ENCODE measurements around the gene TBXAS1.

TBXAS1 gene

GRCh38 chr7:139829025-139829774, at the start of gene TBXAS1:
TBXAS1 (plus strand) TSS chr7:139829264; CDS start chr7:139829391, 127 bp downstream.
- DNase-seq (ENCODE audit: insufficient read length, low spot score) (no peak), FAIRE-seq (no peak)

GRCh38 chr7:139782932-139783331, 46.1 kb upstream of the TBXAS1 start:
- DNase-seq (ENCODE audit: insufficient read length, low spot score) = no peak
- FAIRE-seq = no peak

- no peak for FAIRE-seq
- no peak for DNase-seq (ENCODE audit: insufficient read length, low spot score)
Measured at GRCh38 chr7:139783647-139784385, 45.2 kb upstream of the TBXAS1 start.

GRCh38 chr7:139784648-139785047, 44.4 kb upstream of the TBXAS1 start:
- FAIRE-seq (no peak), DNase-seq (ENCODE audit: insufficient read length, low spot score) (no peak)

- FAIRE-seq (no peak), DNase-seq (ENCODE audit: insufficient read length, low spot score) (no peak)
Measured at GRCh38 chr7:139791316-139791715, 37.7 kb upstream of the TBXAS1 start.

GRCh38 chr7:139797607-139798006, 31.5 kb upstream of the TBXAS1 start:
- no peak for FAIRE-seq

GRCh38 chr7:139798221-139798620, 30.8 kb upstream of the TBXAS1 start:
- FAIRE-seq (no peak), DNase-seq (ENCODE audit: insufficient read length, low spot score) (no peak)

More at GRCh38 chr7:139797607-139798006, 31.5 kb upstream of the TBXAS1 start:
- DNase-seq (ENCODE audit: insufficient read length, low spot score) = no peak

- no peak for DNase-seq (ENCODE audit: insufficient read length, low spot score)
- FAIRE-seq = no peak
Measured at GRCh38 chr7:139798892-139799291, 30.2 kb upstream of the TBXAS1 start.

- DNase-seq (ENCODE audit: insufficient read length, low spot score) (no peak), FAIRE-seq (no peak)
Measured at GRCh38 chr7:139799586-139799985, 29.5 kb upstream of the TBXAS1 start.

- FAIRE-seq = no peak
Measured at GRCh38 chr7:139804571-139804970, 24.5 kb upstream of the TBXAS1 start.

GRCh38 chr7:139807009-139807408, 22.1 kb upstream of the TBXAS1 start:
- DNase-seq (ENCODE audit: insufficient read length, low spot score) (no peak), FAIRE-seq (no peak)

More at GRCh38 chr7:139804571-139804970, 24.5 kb upstream of the TBXAS1 start:
- no peak for DNase-seq (ENCODE audit: insufficient read length, low spot score)

GRCh38 chr7:139808427-139808826, 20.6 kb upstream of the TBXAS1 start:
- DNase-seq (ENCODE audit: insufficient read length, low spot score) (no peak), FAIRE-seq (no peak)

- FAIRE-seq = no peak
- DNase-seq (ENCODE audit: insufficient read length, low spot score) = no peak
Measured at GRCh38 chr7:139808846-139809442, 20.1 kb upstream of the TBXAS1 start.

GRCh38 chr7:139811066-139811465, 18.0 kb upstream of the TBXAS1 start:
- FAIRE-seq (no peak), DNase-seq (ENCODE audit: insufficient read length, low spot score) (no peak)

- FAIRE-seq (no peak), DNase-seq (ENCODE audit: insufficient read length, low spot score) (no peak)
Measured at GRCh38 chr7:139813151-139813550, 15.9 kb upstream of the TBXAS1 start.

- no peak for DNase-seq (ENCODE audit: insufficient read length, low spot score)
- no peak for FAIRE-seq
Measured at GRCh38 chr7:139813689-139814088, 15.4 kb upstream of the TBXAS1 start.

GRCh38 chr7:139817249-139817648, 11.8 kb upstream of the TBXAS1 start:
- FAIRE-seq (no peak), DNase-seq (ENCODE audit: insufficient read length, low spot score) (no peak)

- no peak for FAIRE-seq
- no peak for DNase-seq (ENCODE audit: insufficient read length, low spot score)
Measured at GRCh38 chr7:139820089-139820488, 9.0 kb upstream of the TBXAS1 start.

GRCh38 chr7:139821349-139822105, 7.5 kb upstream of the TBXAS1 start:
- FAIRE-seq = no peak
- no peak for DNase-seq (ENCODE audit: insufficient read length, low spot score)

- FAIRE-seq = no peak
- no peak for DNase-seq (ENCODE audit: insufficient read length, low spot score)
Measured at GRCh38 chr7:139822855-139823254, 6.2 kb upstream of the TBXAS1 start.

GRCh38 chr7:139823959-139824521, 5.0 kb upstream of the TBXAS1 start:
- no peak for FAIRE-seq
- DNase-seq (ENCODE audit: insufficient read length, low spot score) = no peak

Measured in HTR-8/SVneo (cell line).